DOHH2 (cell line): Measurements from ENCODE around the gene OLR1.

Experiments
- H3F3A ChIP-seq: fragments of 200-600 bp; sonication (generic), shearing (Covaris generic); 2 replicates; pipeline ENCODE4 v1.6.0; 2016; ENCODE audit warnings: antibody characterized with exemption, mild to moderate bottlenecking; ENCODE audit not compliant: control insufficient read depth, insufficient read depth
- H3K27ac ChIP-seq: fragments of 200-600 bp; sonication (generic); 2 replicates; pipeline ENCODE4 v1.5.1; 2014; ENCODE audit warnings: low read depth, mild to moderate bottlenecking, low read length, moderate library complexity
- H3K27me3 ChIP-seq: fragments of 200-600 bp; sonication (generic); 2 replicates; pipeline ENCODE4 v1.6.1; 2014; ENCODE audit warnings: mild to moderate bottlenecking, low read length, mixed read lengths; ENCODE audit not compliant: control insufficient read depth
- H3K36me3 ChIP-seq: fragments of 200-600 bp; sonication (generic); 2 replicates; pipeline ENCODE4 v1.6.1; 2014; ENCODE audit warnings: mild to moderate bottlenecking, low read length, moderate library complexity, mixed read lengths; ENCODE audit not compliant: control insufficient read depth
- H3K4me1 ChIP-seq: fragments of 200-600 bp; sonication (generic); 2 replicates; pipeline ENCODE4 v1.6.1; 2014; ENCODE audit warnings: mild to moderate bottlenecking, low read length, mixed read lengths; ENCODE audit not compliant: control insufficient read depth
- H3K4me2 ChIP-seq: fragments of 200-600 bp; sonication (generic); 2 replicates; pipeline ENCODE4 v1.6.0; 2014; ENCODE audit warnings: mild to moderate bottlenecking, low read length, moderate library complexity
- H3K4me3 ChIP-seq: fragments of 200-600 bp; sonication (generic); 2 replicates; pipeline ENCODE4 v1.5.1; 2014; ENCODE audit warnings: mild to moderate bottlenecking, low read length, mixed read lengths
- H3K79me2 ChIP-seq: fragments of 200-600 bp; sonication (generic); 2 replicates; pipeline ENCODE4 v1.6.1; 2014; ENCODE audit warnings: mild to moderate bottlenecking, low read length, mixed read lengths; ENCODE audit not compliant: control insufficient read depth
- H3K9me2 ChIP-seq: fragments of 200-600 bp; sonication (generic); replicated peaks from 2 replicates; pipeline ENCODE4 v1.6.1; 2014; ENCODE audit warnings: mild to moderate bottlenecking, low read length, mixed read lengths; ENCODE audit not compliant: control insufficient read depth
- H3K9me3 ChIP-seq: fragments of 200-600 bp; sonication (generic); 2 replicates; pipeline ENCODE4 v1.6.1; 2014; ENCODE audit warnings: antibody characterized with exemption, low read length, mixed read lengths; ENCODE audit not compliant: control insufficient read depth, insufficient read depth
- H4K20me1 ChIP-seq: fragments of 200-600 bp; sonication (generic); 2 replicates; pipeline ENCODE4 v1.6.0; 2014; ENCODE audit warnings: low read depth, mild to moderate bottlenecking, antibody characterized with exemption, low read length, moderate library complexity; ENCODE audit not compliant: control insufficient read depth, insufficient read depth
- CTCF ChIP-seq: fragments of 200-600 bp; sonication (generic); IDR thresholded peaks from one replicate; pipeline ENCODE4 v1.5.1; 2014; ENCODE audit warnings: antibody characterized with exemption, mild to moderate bottlenecking, low read depth, low read length; ENCODE audit not compliant: poor library complexity, severe bottlenecking
- EZH2phosphoT487 ChIP-seq: fragments of 200-600 bp; sonication (generic); IDR thresholded peaks from 2 replicates; pipeline ENCODE4 v1.6.1; 2017; ENCODE audit warnings: borderline replicate concordance, mild to moderate bottlenecking, antibody characterized with exemption, low read length, moderate library complexity, mixed read lengths

Gene OLR1

GRCh38 chr12:10119066-10119465, 52.9 kb downstream of the OLR1 start:
- Histone ChIP-seq H3F3A (no peaks in the 10 kb centered on the region), H3K4me2 (no peak overlapping the region), H3K4me3 (no peak overlapping the region), H3K27ac (no peak overlapping the region), H3K4me1 (no peaks in the 10 kb centered on the region), H4K20me1 (no peaks in the 10 kb centered on the region), H3K79me2 (no peaks in the 10 kb centered on the region), H3K27me3 (peaks cover 2% of the 10 kb centered on the region; the same call in 1 of the 2 replicates), H3K9me3 (no peaks in the 10 kb centered on the region), H3K9me2 (no peaks in the 10 kb centered on the region), H3K36me3 (no peaks in the 10 kb centered on the region)
- no peak for TF ChIP-seq EZH2phosphoT487
- no peak for TF ChIP-seq CTCF

GRCh38 chr12:10115890-10116289, 56.0 kb downstream of the OLR1 start:
- H3K27ac ChIP-seq = no peak overlapping the region
- H3K9me3 ChIP-seq = no peaks in the 10 kb centered on the region
- no peaks in the 10 kb centered on the region for H3K9me2 ChIP-seq
- H4K20me1 ChIP-seq = no peaks in the 10 kb centered on the region
- H3F3A ChIP-seq = no peaks in the 10 kb centered on the region
- no peak overlapping the region for H3K4me2 ChIP-seq
- no peaks in the 10 kb centered on the region for H3K4me1 ChIP-seq
- H3K4me3 ChIP-seq = no peak overlapping the region
- TF ChIP-seq EZH2phosphoT487 (no peak), CTCF (no peak)
- no peaks in the 10 kb centered on the region for H3K36me3 ChIP-seq
- no peaks in the 10 kb centered on the region for H3K79me2 ChIP-seq
- peaks cover 2% of the 10 kb centered on the region; the same call in 1 of the 2 replicates for H3K27me3 ChIP-seq

- H3K27ac ChIP-seq = no peak overlapping the region
- no peaks in the 10 kb centered on the region for H3K9me3 ChIP-seq
- H4K20me1 ChIP-seq = no peaks in the 10 kb centered on the region
- H3F3A ChIP-seq = no peaks in the 10 kb centered on the region
- H3K36me3 ChIP-seq = no peaks in the 10 kb centered on the region
- no peaks in the 10 kb centered on the region for H3K4me1 ChIP-seq
- no peaks in the 10 kb centered on the region for H3K79me2 ChIP-seq
- peaks cover 2% of the 10 kb centered on the region; the same call in 1 of the 2 replicates for H3K27me3 ChIP-seq
- H3K9me2 ChIP-seq = no peaks in the 10 kb centered on the region
- no peak for TF ChIP-seq EZH2phosphoT487
- no peak for TF ChIP-seq CTCF
- no peak overlapping the region for H3K4me3 ChIP-seq
- H3K4me2 ChIP-seq = no peak overlapping the region
Measured at GRCh38 chr12:10115311-10115710, 56.6 kb downstream of the OLR1 start.
